ENCODE measurements around the gene SYF2.

GRCh38 chr1:25180996-25181395 lies 51.3 kb downstream of the SYF2 start:
- TF ChIP-seq CTCF (IDR thresholded peaks at IDR 0.05; ENCODE audit: low read depth, low read length, poor library complexity, severe bottlenecking) = no peak
- TF ChIP-seq EZH2phosphoT487 (IDR thresholded peaks at IDR 0.05; ENCODE audit: borderline replicate concordance, low read length) = no peak
